ENCODE measurements around the gene MOSPD2. TPM values are rescaled to one million over a fixed set of nuclear protein-coding genes. Genes with fewer than 3 reads are reported as not detected.

MOSPD2 gene
- total RNA-seq, 1 experiment from 2014 or later, result 6.4 TPM

GRCh38 chrX:14883826-14884225 is 10.6 kb downstream of the MOSPD2 start:
- peaks cover 56 to 68% of the 10 kb centered on the region in 2 experiments for H3K9me3 Mint-ChIP-seq

More at GRCh38 chrX:14883826-14884225, 10.6 kb downstream of the MOSPD2 start:
- DNase-seq, result no peak
- Histone ChIP-seq H3K4ac (ENCODE audit: low read depth, low read length) (no peak overlapping the region), H3K9ac (ENCODE audit: extremely low read depth, insufficient read length, low read length) (no peak overlapping the region), H2BK20ac (ENCODE audit: low read depth, low read length, poor library complexity, severe bottlenecking) (no peak overlapping the region), H2BK120ac (ENCODE audit: low read depth, low read length, poor library complexity, severe bottlenecking) (no peak overlapping the region), H3K9me3 (ENCODE audit: control insufficient read depth, low read depth, low read length) (no peaks in the 10 kb centered on the region), H2BK5ac (ENCODE audit: insufficient read length, low read length) (no peak overlapping the region), H3K56ac (ENCODE audit: insufficient read length, low read depth, low read length) (no peak overlapping the region), H3K23me2 (ENCODE audit: insufficient read length, low read depth, low read length, poor library complexity, severe bottlenecking) (no peaks in the 10 kb centered on the region), H3K23ac (ENCODE audit: insufficient read length, low read depth, low read length) (no peak overlapping the region), H2AFZ (ENCODE audit: low read length) (no peak overlapping the region), H3K27me3 (ENCODE audit: insufficient read depth, low read length) (no peaks in the 10 kb centered on the region), H3K14ac (ENCODE audit: insufficient read depth, low read length) (no peak overlapping the region), H3K27ac (ENCODE audit: insufficient read length, low read depth, low read length) (no peak overlapping the region), H4K5ac (ENCODE audit: insufficient read length, low read depth, low read length) (no peak overlapping the region), H2BK15ac (ENCODE audit: low read depth, low read length) (no peak overlapping the region), H3K4me1 (ENCODE audit: insufficient read depth, low read length) (no peaks in the 10 kb centered on the region), H2BK12ac (ENCODE audit: insufficient read length, low read depth, low read length) (no peak overlapping the region), H3K4me2 (ENCODE audit: insufficient read depth, insufficient read length, low read length) (no peak overlapping the region), H3K18ac (ENCODE audit: insufficient read length, low read depth, low read length) (no peak overlapping the region), H3K79me1 (ENCODE audit: insufficient read depth, low read depth, low read length, poor library complexity, severe bottlenecking) (no peaks in the 10 kb centered on the region), H4K20me1 (ENCODE audit: control insufficient read depth, insufficient read depth, insufficient read length) (no peaks in the 10 kb centered on the region), H4K91ac (ENCODE audit: insufficient read length, low read depth, low read length) (no peak overlapping the region), H2AK5ac (ENCODE audit: insufficient read length, low read length) (no peak overlapping the region), H4K8ac (replicated peaks; ENCODE audit: insufficient read length, low read depth, low read length) (no peak overlapping the region), H3K79me2 (ENCODE audit: insufficient read depth, low read length) (no peaks in the 10 kb centered on the region), H3T11ph (ENCODE audit: low read length) (no peak overlapping the region)
- Mint-ChIP-seq H3K4me3 (no peak overlapping the region), H3K4me1 (no peaks in the 10 kb centered on the region), H3K27me3 (ENCODE audit: low read depth) (no peaks in the 10 kb centered on the region), H3K27ac (no peak overlapping the region), H3K36me3 (ENCODE audit: insufficient read depth in 1 of 3, low read depth in 3 of 3) (peaks cover 0 to 7% (median 3%) of the 10 kb centered on the region in 3 experiments; a peak in 4 of 7 replicates)
- no peak for TF ChIP-seq CTCF (conservative IDR thresholded peaks at IDR 0.05)

All from H9 (cell line).